Stimulated activated CD4-positive, alpha-beta T cell treated with anti-CD3 and anti-CD28 coated beads, Interleukin-4, amount 100 ng/mL, for 4 hours (primary cell): Measurements from ENCODE around the gene DDX50.
"Not testable (repeated sequence)": the region's sequence is repeated elsewhere in the genome, so short reads cannot be mapped to it uniquely, and the experiment has no call there.

Source experiments
- DNase-seq, 2 experiments: peaks; one replicate each; pipeline ENCODE4 v3.0.0-alpha.2; 2020

Gene DDX50

GRCh38 chr10:68901105-68901927 lies at the start of gene DDX50:
DDX50 (plus strand) TSS chr10:68901315; CDS start chr10:68901385, 70 bp downstream.
- peak; percentile 87 to 97 for DNase-seq

GRCh38 chr10:68856352-68856751 lies 44.8 kb upstream of the DDX50 start:
- DNase-seq = no peak

DNA sequence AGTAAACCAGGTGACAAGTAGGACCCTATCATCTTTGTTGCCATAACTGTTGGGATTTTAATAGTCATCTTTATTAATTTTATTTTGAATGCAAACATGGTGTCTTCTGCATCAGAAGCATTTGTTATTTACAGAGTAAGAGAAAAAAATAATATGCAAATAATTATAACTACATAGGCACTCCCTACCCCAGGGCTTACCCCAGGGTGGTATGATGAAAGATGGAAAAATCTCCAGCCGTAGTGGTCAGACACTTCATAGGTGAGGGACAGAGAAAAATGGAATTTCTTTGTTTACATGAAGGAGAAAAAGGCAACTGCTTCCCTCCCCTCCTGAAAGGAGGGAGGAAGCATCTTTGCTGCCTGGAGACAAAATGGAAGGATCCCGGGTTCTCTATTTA lies 44.1 kb upstream of the DDX50 start:
- DNase-seq = no peak

DNA sequence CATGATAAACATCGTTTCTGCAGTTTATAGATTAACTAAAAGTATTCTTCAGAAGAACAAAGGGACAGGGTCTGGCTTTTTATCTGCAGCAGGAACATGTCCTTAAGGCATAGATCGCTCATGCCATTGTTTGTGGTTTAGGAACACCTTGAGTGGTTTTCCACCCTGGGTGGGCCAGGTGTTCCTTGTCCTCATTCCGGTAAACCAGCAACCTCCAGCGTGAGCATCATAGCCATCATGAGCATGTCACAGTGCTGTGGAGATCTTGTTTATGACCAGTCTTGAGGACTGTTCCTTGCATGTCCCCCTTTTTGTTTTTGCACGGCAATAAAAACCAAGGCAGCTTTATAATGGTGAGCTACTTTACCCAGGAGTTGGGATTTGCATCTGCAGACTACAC lies 39.9 kb upstream of the DDX50 start:
- DNase-seq = no peak

GRCh38 chr10:68864611-68865010 lies 36.5 kb upstream of the DDX50 start:
- no peak for DNase-seq

- DNase-seq = not testable (repeated sequence)
Observed at GRCh38 chr10:68868173-68868572, 32.9 kb upstream of the DDX50 start.

- no peak for DNase-seq
Observed at GRCh38 chr10:68869623-68870022, 31.5 kb upstream of the DDX50 start.

GRCh38 chr10:68870061-68870460 lies 31.1 kb upstream of the DDX50 start:
- DNase-seq = no peak

- DNase-seq = peak in 1 of 2 experiments; percentile 38
Observed at GRCh38 chr10:68870545-68871104, 30.5 kb upstream of the DDX50 start.

- DNase-seq = no peak
Observed at GRCh38 chr10:68871105-68871711, 29.9 kb upstream of the DDX50 start.

GRCh38 chr10:68871731-68872342 lies 29.3 kb upstream of the DDX50 start:
- DNase-seq = no peak

GRCh38 chr10:68876246-68877138 lies 24.6 kb upstream of the DDX50 start:
- no peak for DNase-seq

- DNase-seq = no peak
Observed at GRCh38 chr10:68877482-68878110, 23.5 kb upstream of the DDX50 start.

GRCh38 chr10:68878496-68878895 lies 22.6 kb upstream of the DDX50 start:
- DNase-seq = no peak

DNA sequence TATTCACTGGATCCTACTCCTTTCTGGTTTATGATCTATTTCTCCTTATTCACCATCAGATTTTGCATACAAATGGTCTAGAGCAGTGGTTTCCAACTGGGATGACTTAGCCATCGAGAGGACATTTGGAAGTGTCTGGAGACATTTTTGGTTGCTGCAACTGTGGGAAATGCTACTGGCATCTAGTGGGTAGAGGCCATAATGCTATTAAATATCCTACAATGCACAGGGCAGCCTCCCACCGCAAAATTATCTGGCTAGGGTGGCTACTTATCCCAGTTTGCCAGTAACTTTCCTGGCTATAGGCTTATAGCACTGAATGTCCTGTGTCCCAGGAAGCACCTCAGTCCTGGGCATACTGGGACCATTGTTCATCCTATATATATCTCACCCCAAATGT lies 21.5 kb upstream of the DDX50 start:
- DNase-seq = no peak

DNA sequence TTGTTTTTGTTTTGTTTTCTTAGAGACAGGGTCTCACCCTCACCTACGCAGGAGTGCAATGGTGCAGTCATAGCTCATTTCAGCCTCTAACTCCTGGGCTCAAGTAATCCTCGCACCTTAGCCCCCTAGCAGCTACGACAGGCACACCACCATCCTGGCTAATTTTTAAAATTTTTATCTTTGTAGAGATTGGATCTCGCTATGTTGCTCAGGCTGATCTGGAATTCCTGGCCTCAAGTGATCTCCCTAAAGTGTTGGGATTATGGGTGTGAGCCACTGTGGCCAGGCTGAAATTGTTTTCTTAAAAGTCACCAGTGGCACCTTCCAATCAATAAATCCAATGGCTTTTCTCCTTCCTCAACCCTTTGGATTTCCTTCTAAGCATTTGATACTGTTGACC lies 20.9 kb upstream of the DDX50 start:
- DNase-seq = no peak

- DNase-seq = no peak
Observed at GRCh38 chr10:68895041-68895440, 6.1 kb upstream of the DDX50 start.

- DNase-seq = peak in 1 of 2 experiments; percentile 21
Observed at GRCh38 chr10:68897336-68897741, 3.8 kb upstream of the DDX50 start.

GRCh38 chr10:68899186-68899745 lies 1.8 kb upstream of the DDX50 start:
- no peak for DNase-seq

- DNase-seq = peak in 1 of 2 experiments; percentile 63
Observed at GRCh38 chr10:68900427-68901104, 549 bp upstream of the DDX50 start.

- no peak for DNase-seq
Observed at GRCh38 chr10:68902382-68902781, 1.3 kb downstream of the DDX50 start.
